Inferior parietal cortex (tissue), 1 donor: ENCODE results near the gene CNTN4.

ENCODE experiments used
- DNase-seq: peaks from one replicate; pipeline ENCODE4 v3.0.0-alpha.2; 2016; ENCODE audit errors: extremely low spot score

Gene CNTN4

GRCh38 chr3:2153053-2153452, 54.4 kb downstream of the CNTN4 start:
- DNase-seq = no peak

GRCh38 chr3:2153547-2153946, 54.9 kb downstream of the CNTN4 start:
- no peak for DNase-seq

- no peak for DNase-seq
Observed at GRCh38 chr3:2154621-2155020, 56.0 kb downstream of the CNTN4 start.

GRCh38 chr3:2156244-2156847, 57.7 kb downstream of the CNTN4 start:
- DNase-seq = no peak

GRCh38 chr3:2158828-2159227, 60.2 kb downstream of the CNTN4 start:
- DNase-seq = no peak

- no peak for DNase-seq
Observed at GRCh38 chr3:2166552-2166951, 67.9 kb downstream of the CNTN4 start.

- no peak for DNase-seq
Observed at GRCh38 chr3:2172561-2173171, 74.0 kb downstream of the CNTN4 start.

- DNase-seq = no peak
Observed at GRCh38 chr3:2180634-2181033, 82.0 kb downstream of the CNTN4 start.

GRCh38 chr3:2198776-2199279, 100.2 kb downstream of the CNTN4 start:
- no peak for DNase-seq

GRCh38 chr3:2204054-2204453, 105.4 kb downstream of the CNTN4 start:
- DNase-seq = no peak

- DNase-seq = no peak
Observed at GRCh38 chr3:2205692-2206091, 107.0 kb downstream of the CNTN4 start.

GRCh38 chr3:2206536-2206935, 107.9 kb downstream of the CNTN4 start:
- DNase-seq = no peak

GRCh38 chr3:2211568-2211967, 112.9 kb downstream of the CNTN4 start:
- DNase-seq = no peak

- DNase-seq = no peak
Observed at GRCh38 chr3:2212206-2212605, 113.5 kb downstream of the CNTN4 start.

- DNase-seq = no peak
Observed at GRCh38 chr3:2218375-2218774, 119.7 kb downstream of the CNTN4 start.

- DNase-seq = peak; percentile 36
Observed at GRCh38 chr3:2218816-2219215, 120.2 kb downstream of the CNTN4 start.

- DNase-seq = no peak
Observed at GRCh38 chr3:2236203-2236602, 137.5 kb downstream of the CNTN4 start.

GRCh38 chr3:2244137-2244536, 145.5 kb downstream of the CNTN4 start:
- no peak for DNase-seq

GRCh38 chr3:2246873-2247648, 148.4 kb downstream of the CNTN4 start:
- no peak for DNase-seq

GRCh38 chr3:2247831-2248230, 149.2 kb downstream of the CNTN4 start:
- DNase-seq = no peak

- DNase-seq = no peak
Observed at GRCh38 chr3:2250783-2251182, 152.1 kb downstream of the CNTN4 start.

GRCh38 chr3:2261747-2262146, 163.1 kb downstream of the CNTN4 start:
- DNase-seq = peak; percentile 15

- no peak for DNase-seq
Observed at GRCh38 chr3:2262204-2262603, 163.5 kb downstream of the CNTN4 start.
